IgD-negative memory B cell (primary cell): ENCODE results near the gene GLOD5. TPM values are rescaled to one million over a fixed set of nuclear protein-coding genes. Genes with fewer than 3 reads are reported as not detected.
"Not testable (repeated sequence)": the region's sequence is repeated elsewhere in the genome, so short reads cannot be mapped to it uniquely, and the experiment has no call there.

Source experiments
- H3K27ac Mint-ChIP-seq, 3 donors: one replicate each; pipeline ENCODE4 v1.8.0; 2020 to 2022; ENCODE audit warnings: mild to moderate bottlenecking in 3 of 3, mixed read lengths in 3 of 3, moderate library complexity in 1 of 3
- H3K27me3 Mint-ChIP-seq: one replicate; pipeline ENCODE4 v1.8.0; 2021; ENCODE audit warnings: mixed read lengths
- H3K36me3 Mint-ChIP-seq: one replicate; pipeline ENCODE4 v1.8.0; 2020; ENCODE audit warnings: mild to moderate bottlenecking, mixed read lengths
- H3K4me1 Mint-ChIP-seq, 3 donors: one replicate each; pipeline ENCODE4 v1.8.0; 2020 to 2022; ENCODE audit warnings: mixed read lengths in 3 of 3, mild to moderate bottlenecking in 1 of 3
- H3K4me3 Mint-ChIP-seq, 4 donors: one replicate each; pipeline ENCODE4 v1.8.0; 2020 to 2022; ENCODE audit warnings: mild to moderate bottlenecking in 4 of 4, mixed read lengths in 4 of 4, moderate library complexity in 3 of 4
- H3K9me3 Mint-ChIP-seq, 3 donors: one replicate each; pipeline ENCODE4 v1.8.0; 2020 to 2021; ENCODE audit warnings: mixed read lengths in 3 of 3, mild to moderate bottlenecking in 1 of 3
- polyA plus RNA-seq: library from polyadenylated mRNA; unstranded; fragments of 300-500 nt; fragmentation: Illumina TruSeq; gene quantifications from one replicate; pipeline ENCODE4 v1.2.3, GENCODE V29; 2021

Gene GLOD5
- polyA plus RNA-seq, 1 donor from 2014 or later: not detected

DNA sequence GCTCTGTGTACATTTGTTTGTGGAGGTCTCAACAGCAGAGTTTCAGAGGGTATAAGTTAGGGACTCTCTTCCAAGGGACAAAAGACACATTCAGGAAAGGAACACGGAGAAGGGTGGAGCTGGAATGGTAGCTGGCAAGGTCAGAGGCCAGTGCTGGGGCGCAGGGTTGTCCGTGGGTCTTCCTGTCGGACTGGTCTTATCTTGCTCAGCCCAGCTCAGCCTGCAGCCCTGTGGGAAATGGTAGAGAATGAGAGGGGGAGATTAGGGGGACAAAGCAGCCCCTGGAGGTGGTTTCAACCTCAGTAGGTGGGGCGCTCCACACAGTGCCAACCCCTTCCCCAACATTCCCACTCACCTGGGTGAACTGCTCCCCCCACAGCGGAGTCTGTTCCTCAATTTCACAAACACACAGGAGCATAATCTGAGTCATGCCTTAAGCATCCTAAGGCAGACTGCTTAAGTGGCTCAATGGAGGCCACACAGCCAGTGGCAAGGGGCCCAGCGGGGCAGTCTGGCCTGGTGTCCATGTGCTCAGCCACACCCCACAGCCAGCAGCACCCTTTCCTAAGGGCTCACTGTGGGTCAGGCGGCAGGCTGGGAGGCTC lies 33.5 kb downstream of the GLOD5 start:
- no peaks in the 10 kb centered on the region for H3K4me1 Mint-ChIP-seq
- H3K4me3 Mint-ChIP-seq: no peak overlapping the region
- H3K27ac Mint-ChIP-seq: no peak overlapping the region
- H3K9me3 Mint-ChIP-seq: no peaks in the 10 kb centered on the region
- H3K27me3 Mint-ChIP-seq: no peaks in the 10 kb centered on the region
- no peaks in the 10 kb centered on the region for H3K36me3 Mint-ChIP-seq

DNA sequence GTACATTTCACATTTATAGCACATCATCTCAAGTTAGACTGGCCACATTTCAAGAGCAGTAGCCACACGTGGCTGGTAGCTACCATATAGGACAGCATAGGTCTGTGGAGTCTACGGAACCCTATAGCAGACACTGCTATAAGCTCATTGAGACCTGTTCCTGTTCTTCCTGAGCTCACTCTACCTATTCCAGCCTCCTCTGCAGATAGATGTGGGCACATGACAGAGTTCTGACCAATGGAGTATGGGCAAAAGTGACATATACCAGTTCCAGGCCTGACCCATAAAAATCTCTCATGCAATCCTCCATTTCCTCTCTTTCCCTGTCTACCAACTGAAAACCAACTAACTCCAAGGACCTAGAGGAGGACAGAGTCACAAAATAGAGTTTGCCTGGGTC lies 36.8 kb downstream of the GLOD5 start:
- no peaks in the 10 kb centered on the region for H3K9me3 Mint-ChIP-seq

DNA sequence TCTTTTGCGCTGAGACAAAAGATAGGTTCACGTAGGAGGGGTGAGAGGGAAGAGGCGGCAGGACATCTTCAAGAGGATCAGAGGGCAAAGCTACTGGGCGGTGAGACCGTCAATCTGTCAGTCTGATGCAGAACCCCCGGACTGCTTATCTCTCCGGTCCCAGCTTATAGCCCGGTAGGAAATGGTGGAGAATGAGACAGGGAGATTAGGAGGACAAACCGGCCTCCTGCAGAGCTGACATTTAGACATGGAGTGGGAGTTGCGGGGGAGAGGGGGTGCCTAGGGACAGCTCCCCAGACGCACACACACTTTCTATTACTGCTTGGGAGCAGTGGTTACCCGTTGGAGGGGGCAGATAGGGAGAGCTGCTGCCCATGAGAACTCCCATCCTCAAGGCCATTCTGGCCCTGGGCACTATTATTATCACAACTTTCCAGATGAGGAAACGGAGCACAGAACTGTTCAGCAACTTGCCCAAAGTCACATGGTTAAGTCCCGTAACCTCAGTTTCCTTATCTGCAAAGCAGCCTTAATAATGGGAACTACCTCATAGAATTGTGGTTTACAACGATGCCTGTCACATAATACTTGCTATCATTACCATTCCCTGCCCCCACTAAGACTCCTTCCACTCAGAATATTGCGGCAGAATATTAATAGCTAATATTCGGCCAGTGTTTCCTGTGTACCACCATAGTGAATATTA lies 39.2 kb downstream of the GLOD5 start:
- H3K9me3 Mint-ChIP-seq: no peaks in the 10 kb centered on the region
- peaks cover 1% of the 10 kb centered on the region for H3K27me3 Mint-ChIP-seq
- peak overlapping the region; percentile 81 to 96 (median 93) for H3K4me3 Mint-ChIP-seq
- peaks cover 4% of the 10 kb centered on the region for H3K36me3 Mint-ChIP-seq
- H3K4me1 Mint-ChIP-seq: peaks cover 4 to 10% (median 6%) of the 10 kb centered on the region in 3 donors
- H3K27ac Mint-ChIP-seq: peak overlapping the region; percentile 92 to 99 (median 95)

More for the DNA sequence above, 36.8 kb downstream of the GLOD5 start:
- Mint-ChIP-seq H3K27ac (no peak overlapping the region), H3K4me3 (peak overlapping the region in 1 of 4 donors; percentile 29), H3K4me1 (peaks cover 0 to 10% (median 6%) of the 10 kb centered on the region in 3 donors), H3K36me3 (peaks cover 4% of the 10 kb centered on the region), H3K27me3 (no peaks in the 10 kb centered on the region)

DNA sequence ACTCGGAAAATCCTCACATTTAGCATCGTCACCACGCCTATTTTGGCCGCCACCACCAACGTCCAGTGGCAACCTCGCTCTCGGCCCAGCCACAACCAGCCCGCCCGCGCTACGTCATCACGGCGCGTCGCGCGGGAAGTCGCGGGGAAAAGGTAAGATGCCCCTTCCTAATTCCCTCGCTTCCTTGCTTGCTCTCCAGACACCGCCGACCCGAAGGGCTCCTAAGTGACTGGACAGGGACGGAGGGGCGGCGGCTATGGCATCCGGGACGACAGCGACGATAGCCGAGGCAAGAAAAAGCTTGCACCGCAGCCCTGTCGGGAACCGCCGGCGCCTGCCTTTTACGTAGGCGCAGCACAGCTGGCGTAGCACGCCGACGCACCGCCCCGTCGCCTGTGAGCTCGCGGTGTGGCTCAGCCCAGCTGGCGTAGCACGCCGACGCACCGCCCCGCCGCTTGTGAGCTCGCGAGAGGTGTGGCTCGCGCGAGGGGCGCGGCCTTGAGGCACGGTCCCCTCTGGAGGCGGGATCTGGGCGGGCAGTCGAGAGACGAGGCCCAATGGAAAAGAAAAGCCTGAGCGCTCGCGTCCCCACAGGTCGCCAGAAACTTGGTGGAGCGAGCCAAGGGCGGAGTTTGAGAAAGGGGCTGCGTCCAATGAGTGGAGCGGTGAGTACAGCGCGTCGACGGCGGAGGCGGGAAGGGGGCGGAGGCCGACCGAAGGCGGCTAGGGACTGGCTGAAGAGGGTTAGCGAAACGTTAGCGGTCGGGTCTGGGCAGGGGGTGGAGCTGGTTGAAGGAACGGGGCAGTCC lies 39.9 kb downstream of the GLOD5 start, which contains the start of gene HDAC6:
Gene HDAC6 (plus strand): TSS at position 788 of the 809 bp plus-strand sequence. CDS start 626 bp downstream, outside the sequence.
- Mint-ChIP-seq H3K4me3 (peak within 1 kb of the TSS; percentile 81 to 96 (median 93)), H3K36me3 (peaks cover 4% of the 10 kb centered on the region), H3K9me3 (no peaks in the 10 kb centered on the region), H3K27ac (peak within 1 kb of the TSS; percentile 92 to 99 (median 95)), H3K4me1 (peaks cover 4 to 10% (median 8%) of the 10 kb centered on the region in 3 donors), H3K27me3 (peaks cover 1% of the 10 kb centered on the region)

DNA sequence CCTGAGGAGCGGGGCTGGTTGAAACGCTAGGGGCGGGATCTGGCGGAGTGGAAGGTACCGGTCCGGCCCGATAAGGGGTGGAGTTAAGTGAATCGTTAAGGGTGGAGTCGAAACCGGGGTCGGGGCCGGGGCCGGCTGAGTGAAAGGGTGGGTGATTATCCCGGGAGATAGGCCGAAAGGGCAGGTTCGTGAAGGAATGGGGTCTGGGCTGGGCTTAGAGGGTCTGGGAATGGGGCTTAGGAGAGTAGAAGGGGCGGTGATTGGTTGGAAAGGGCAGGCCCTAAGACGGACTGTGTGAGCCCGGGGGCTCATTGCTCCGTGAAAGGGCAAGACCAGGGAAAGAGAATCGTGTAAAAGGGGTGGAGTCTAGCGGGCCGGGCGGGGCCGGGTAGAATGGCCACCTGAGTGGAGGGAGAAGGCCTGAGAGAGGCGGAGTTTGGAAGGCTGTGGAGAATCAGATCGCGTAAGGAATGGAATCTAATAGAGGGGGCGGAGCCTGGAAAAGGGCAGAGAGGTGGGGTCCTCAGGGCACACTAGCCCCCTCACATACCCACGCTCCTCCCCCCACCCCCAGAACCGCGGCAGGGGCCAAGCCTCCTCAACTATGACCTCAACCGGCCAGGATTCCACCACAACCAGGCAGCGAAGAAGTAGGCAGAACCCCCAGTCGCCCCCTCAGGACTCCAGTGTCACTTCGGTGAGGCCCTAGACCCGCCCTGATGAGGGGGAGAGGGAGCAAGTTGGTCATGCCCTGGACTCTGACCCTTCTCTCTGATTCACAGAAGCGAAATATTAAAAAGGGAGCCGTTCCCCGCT lies 40.8 kb downstream of the GLOD5 start:
- Mint-ChIP-seq H3K9me3 (no peaks in the 10 kb centered on the region), H3K4me1 (peaks cover 4 to 10% (median 8%) of the 10 kb centered on the region in 3 donors), H3K27me3 (peaks cover 1% of the 10 kb centered on the region), H3K27ac (peak overlapping the region; percentile 92 to 99 (median 95)), H3K4me3 (peak overlapping the region; percentile 81 to 96 (median 93)), H3K36me3 (peaks cover 4% of the 10 kb centered on the region)

DNA sequence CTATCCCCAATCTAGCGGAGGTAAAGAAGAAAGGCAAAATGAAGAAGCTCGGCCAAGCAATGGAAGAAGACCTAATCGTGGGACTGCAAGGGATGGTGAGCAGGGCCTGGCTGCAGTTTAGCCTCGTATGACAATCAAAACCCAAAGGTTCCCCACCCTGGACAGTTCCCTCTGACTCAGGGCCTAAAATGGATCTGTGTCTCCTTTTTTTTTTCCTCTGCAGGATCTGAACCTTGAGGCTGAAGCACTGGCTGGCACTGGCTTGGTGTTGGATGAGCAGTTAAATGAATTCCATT lies 41.3 kb downstream of the GLOD5 start:
- Mint-ChIP-seq H3K4me1 (peaks cover 4 to 10% (median 8%) of the 10 kb centered on the region in 3 donors), H3K27me3 (peaks cover 1% of the 10 kb centered on the region), H3K9me3 (no peaks in the 10 kb centered on the region), H3K27ac (peak overlapping the region in 2 of 3 donors; percentile 92 to 95), H3K4me3 (peak overlapping the region in 3 of 4 donors; percentile 35 to 95 (median 81)), H3K36me3 (peaks cover 4% of the 10 kb centered on the region)

DNA sequence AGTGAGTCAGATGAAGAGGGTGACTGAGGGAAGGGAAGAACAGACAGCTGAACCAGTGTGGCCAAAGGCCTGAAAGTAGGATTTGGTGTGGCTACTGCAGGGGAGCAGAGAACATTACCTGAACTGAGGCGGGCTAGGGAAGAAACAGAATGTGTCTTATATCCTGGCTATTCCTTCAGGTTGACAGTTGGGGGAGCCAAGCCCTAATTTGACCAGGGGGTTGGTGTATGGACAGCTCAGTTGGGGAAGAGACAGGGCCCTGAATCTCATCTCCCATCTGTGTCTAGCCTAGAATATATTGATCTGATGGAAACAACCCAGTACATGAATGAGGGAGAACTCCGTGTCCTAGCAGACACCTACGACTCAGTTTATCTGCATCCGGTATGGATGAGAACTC lies 44.5 kb downstream of the GLOD5 start:
- Mint-ChIP-seq H3K9me3 (no peaks in the 10 kb centered on the region), H3K27ac (no peak overlapping the region), H3K4me3 (no peak overlapping the region), H3K36me3 (peaks cover 3% of the 10 kb centered on the region), H3K4me1 (peaks cover 4 to 5% (median 5%) of the 10 kb centered on the region in 3 donors), H3K27me3 (peaks cover 1% of the 10 kb centered on the region)

DNA sequence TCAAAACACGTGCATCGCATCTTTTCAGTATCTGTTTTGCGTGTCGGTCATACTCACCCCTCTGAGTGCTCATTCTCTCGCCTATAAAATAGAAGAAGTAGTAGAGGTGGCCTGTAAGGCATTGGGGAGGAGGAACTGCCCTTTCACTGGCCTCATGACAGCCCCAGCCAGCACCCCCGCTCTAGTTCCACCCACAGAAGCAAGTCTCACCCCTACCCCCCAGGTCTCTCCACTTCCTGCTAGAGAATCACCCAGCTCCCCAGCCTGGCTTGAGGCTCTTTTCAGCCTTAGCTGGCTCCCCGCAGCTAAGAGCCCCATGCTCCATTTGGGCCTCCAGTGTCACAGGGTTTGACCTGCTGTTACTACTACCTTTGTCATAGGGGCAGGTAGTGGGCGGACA lies 52.1 kb downstream of the GLOD5 start:
- peaks cover 2% of the 10 kb centered on the region for H3K36me3 Mint-ChIP-seq
- H3K9me3 Mint-ChIP-seq: no peaks in the 10 kb centered on the region
- no peaks in the 10 kb centered on the region for H3K4me1 Mint-ChIP-seq
- no peaks in the 10 kb centered on the region for H3K27me3 Mint-ChIP-seq
- H3K4me3 Mint-ChIP-seq: no peak overlapping the region
- H3K27ac Mint-ChIP-seq: no peak overlapping the region

DNA sequence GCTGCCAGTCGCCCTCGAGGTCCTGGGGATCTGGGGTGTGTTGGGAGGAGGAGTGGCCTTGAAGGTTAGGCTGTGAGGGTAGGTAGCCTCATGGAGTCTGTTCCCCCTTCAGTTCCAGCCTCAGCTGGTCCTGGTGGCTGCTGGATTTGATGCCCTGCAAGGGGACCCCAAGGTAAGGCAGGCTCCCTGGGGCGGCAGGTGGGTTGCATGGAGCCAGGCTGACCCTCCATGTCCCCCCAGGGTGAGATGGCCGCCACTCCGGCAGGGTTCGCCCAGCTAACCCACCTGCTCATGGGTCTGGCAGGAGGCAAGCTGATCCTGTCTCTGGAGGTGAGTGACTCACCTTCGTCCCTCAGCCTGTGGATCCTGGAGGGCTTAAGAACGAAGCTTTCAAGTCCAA lies 53.2 kb downstream of the GLOD5 start:
- no peaks in the 10 kb centered on the region for H3K9me3 Mint-ChIP-seq
- peaks cover 0 to 1% (median 0%) of the 10 kb centered on the region in 3 donors for H3K4me1 Mint-ChIP-seq
- no peak overlapping the region for H3K4me3 Mint-ChIP-seq
- peaks cover 2% of the 10 kb centered on the region for H3K27me3 Mint-ChIP-seq
- peaks cover 2% of the 10 kb centered on the region for H3K36me3 Mint-ChIP-seq
- no peak overlapping the region for H3K27ac Mint-ChIP-seq

DNA sequence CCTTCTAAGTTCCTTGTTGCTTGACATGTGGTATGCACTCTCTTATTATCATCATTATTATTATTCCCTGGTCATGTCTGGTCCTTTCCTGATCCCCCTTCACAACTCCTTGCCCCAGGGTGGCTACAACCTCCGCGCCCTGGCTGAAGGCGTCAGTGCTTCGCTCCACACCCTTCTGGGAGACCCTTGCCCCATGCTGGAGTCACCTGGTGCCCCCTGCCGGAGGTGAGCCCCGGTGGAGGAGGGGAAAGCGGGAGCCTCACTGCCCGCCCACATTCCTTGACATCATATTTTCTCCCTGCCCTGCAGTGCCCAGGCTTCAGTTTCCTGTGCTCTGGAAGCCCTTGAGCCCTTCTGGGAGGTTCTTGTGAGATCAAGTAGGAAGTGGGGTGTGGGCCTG lies 53.7 kb downstream of the GLOD5 start:
- peaks cover 2% of the 10 kb centered on the region for H3K36me3 Mint-ChIP-seq
- H3K9me3 Mint-ChIP-seq: no peaks in the 10 kb centered on the region
- H3K27me3 Mint-ChIP-seq: peaks cover 2% of the 10 kb centered on the region
- no peak overlapping the region for H3K4me3 Mint-ChIP-seq
- H3K27ac Mint-ChIP-seq: no peak overlapping the region
- H3K4me1 Mint-ChIP-seq: peaks cover 0 to 2% (median 0%) of the 10 kb centered on the region in 3 donors

DNA sequence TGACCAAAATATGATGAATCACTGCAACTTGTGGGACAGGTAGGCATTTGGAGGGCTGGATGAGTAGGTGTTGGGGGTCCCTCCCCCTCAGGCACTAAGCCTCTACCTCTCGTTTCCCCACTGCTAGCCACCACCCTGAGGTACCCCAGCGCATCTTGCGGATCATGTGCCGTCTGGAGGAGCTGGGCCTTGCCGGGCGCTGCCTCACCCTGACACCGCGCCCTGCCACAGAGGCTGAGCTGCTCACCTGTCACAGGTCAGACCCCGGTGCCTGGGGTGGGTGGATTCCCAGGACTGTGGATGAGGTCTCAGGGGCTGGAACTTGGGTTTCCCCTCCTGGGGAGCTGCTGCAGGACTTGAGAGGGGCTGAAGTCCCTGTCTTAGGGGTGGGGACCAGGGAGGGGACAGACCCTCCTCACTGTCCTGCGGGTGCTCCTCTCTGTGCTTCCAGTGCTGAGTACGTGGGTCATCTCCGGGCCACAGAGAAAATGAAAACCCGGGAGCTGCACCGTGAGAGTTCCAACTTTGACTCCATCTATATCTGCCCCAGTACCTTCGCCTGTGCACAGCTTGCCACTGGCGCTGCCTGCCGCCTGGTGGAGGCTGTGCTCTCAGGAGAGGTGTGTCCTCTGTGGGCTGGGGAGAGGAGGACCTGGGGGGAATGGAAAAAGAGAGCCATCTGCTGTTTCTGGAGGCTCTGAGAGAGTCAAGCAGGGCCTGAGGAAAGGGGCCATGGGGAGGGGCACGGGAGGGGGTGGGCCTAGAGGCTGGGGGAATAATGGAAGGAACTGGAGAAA lies 54.7 kb downstream of the GLOD5 start:
- H3K4me1 Mint-ChIP-seq: peaks cover 0 to 2% (median 0%) of the 10 kb centered on the region in 3 donors
- H3K27ac Mint-ChIP-seq: no peak overlapping the region
- no peaks in the 10 kb centered on the region for H3K9me3 Mint-ChIP-seq
- H3K27me3 Mint-ChIP-seq: peaks cover 2% of the 10 kb centered on the region
- H3K36me3 Mint-ChIP-seq: no peaks in the 10 kb centered on the region
- H3K4me3 Mint-ChIP-seq: no peak overlapping the region

DNA sequence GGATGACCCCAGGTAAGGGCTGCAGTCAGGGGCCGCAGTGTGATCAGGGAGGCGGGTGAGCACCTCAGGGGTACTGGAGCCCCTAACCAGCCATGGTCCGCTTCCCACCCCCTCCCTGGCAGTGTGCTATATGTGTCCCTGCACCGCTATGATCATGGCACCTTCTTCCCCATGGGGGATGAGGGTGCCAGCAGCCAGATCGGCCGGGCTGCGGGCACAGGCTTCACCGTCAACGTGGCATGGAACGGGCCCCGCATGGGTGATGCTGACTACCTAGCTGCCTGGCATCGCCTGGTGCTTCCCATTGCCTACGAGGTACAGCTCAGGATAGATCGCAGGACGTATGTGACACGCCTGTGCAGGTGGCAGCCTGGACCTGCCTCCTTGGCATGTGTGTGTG lies 56.6 kb downstream of the GLOD5 start:
- no peaks in the 10 kb centered on the region for H3K36me3 Mint-ChIP-seq

DNA sequence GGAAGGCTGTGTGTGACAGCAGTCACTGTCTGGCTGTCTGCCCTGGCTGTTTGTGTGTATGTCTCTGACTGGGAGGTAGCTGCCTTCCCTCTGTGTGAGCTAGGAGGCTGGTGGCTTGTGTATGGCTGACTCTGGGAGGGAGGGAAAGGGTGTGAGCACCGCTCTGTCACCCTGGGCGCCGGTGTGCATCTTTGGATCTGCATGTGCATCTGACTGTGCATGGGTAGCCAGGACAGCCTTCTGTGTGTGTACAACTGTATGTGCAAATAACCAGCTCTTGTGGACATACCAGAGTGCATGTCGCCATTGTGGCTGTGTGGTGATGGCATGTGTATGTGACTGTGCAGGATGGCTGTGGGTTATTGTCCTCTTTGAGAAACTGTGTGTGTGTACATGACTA lies 57.3 kb downstream of the GLOD5 start:
- Mint-ChIP-seq H3K27me3 (peaks cover 2% of the 10 kb centered on the region), H3K4me3 (no peak overlapping the region), H3K4me1 (peaks cover 0 to 2% (median 0%) of the 10 kb centered on the region in 3 donors), H3K36me3 (no peaks in the 10 kb centered on the region), H3K9me3 (no peaks in the 10 kb centered on the region), H3K27ac (no peak overlapping the region)

More for the DNA sequence above, 56.6 kb downstream of the GLOD5 start:
- Mint-ChIP-seq H3K4me1 (peaks cover 0 to 2% (median 0%) of the 10 kb centered on the region in 3 donors), H3K4me3 (no peak overlapping the region), H3K27ac (no peak overlapping the region), H3K27me3 (peaks cover 2% of the 10 kb centered on the region), H3K9me3 (no peaks in the 10 kb centered on the region)

DNA sequence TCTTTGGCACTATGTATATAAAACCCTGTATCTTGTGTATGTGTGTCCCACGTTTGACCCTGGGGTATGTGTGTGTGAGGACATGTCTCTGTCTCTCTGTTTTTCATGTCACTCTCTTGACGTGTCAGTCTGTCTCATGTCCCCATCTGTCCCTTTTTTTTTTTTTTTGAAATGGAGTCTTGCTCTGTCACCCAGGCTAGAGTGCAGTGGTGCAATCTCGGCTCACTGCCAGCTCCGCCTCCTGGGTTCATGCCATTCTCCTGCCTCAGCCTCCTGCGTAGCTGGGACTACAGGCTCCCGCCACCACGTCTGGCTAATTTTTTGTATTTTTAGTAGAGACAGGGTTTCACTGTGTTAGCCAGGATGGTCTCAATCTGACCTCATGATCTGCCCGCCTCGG lies 57.8 kb downstream of the GLOD5 start:
- H3K27me3 Mint-ChIP-seq, H3K27ac Mint-ChIP-seq, H3K4me3 Mint-ChIP-seq, H3K36me3 Mint-ChIP-seq, H3K4me1 Mint-ChIP-seq, H3K9me3 Mint-ChIP-seq: not testable (repeated sequence)
